GM18861 (cell line): Measurements from ENCODE around the gene ACCS.

Experiments used
- ATAC-seq: cut with Tn5 transposase; IDR thresholded peaks from one replicate; pipeline ENCODE4 v1.9.1; 2021; ENCODE audit not compliant: unreplicated experiment

ACCS gene

GRCh38 chr11:44065841-44066731 is at the start of gene ACCS:
Gene ACCS (plus strand): TSS chr11:44066270. CDS start chr11:44067628, 1,358 bp downstream.
- ATAC-seq, result peak; percentile 97

DNA sequence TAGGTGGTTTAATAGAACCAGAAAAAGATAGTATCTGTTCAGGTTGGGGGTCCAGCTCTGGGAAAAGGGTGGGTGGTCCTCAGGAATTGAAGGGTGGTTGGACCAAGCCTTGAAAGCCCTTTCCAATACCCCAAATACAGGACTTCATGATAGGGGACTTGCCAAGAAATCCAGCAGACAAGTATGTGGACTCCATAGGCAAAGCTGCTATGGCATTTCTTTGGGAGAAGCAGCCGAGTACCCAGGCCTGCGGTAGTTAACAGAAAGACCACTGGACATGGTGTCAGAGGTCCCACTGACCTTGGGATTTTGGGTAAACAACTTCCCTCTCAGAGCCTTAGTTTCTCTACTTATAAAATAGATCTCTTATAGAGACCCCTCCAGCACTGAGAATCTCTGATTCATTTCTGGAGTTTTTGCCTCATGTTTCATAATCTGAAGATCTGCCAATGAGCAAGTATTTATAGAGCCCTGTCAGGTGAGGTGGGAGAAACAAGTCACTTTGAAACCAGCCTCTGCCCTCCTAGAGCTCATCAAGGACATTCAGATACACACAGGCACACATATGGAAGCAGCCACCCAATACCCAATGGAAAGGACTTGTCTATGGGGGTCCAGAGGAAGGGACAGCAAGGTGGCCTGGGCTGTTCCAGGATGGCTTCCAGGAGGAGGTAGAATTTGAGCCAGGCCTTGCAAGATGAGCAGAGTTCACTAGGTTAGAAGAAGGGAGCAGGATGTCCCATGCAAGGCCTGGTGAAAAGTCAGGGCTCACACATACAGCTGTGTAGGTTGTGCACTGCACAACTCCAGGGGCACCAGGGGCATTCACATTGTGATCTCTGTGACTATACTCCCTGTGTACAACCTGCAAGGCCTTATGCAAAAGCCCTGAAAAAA is 49.3 kb upstream of the ACCS start:
- no peak for ATAC-seq

DNA sequence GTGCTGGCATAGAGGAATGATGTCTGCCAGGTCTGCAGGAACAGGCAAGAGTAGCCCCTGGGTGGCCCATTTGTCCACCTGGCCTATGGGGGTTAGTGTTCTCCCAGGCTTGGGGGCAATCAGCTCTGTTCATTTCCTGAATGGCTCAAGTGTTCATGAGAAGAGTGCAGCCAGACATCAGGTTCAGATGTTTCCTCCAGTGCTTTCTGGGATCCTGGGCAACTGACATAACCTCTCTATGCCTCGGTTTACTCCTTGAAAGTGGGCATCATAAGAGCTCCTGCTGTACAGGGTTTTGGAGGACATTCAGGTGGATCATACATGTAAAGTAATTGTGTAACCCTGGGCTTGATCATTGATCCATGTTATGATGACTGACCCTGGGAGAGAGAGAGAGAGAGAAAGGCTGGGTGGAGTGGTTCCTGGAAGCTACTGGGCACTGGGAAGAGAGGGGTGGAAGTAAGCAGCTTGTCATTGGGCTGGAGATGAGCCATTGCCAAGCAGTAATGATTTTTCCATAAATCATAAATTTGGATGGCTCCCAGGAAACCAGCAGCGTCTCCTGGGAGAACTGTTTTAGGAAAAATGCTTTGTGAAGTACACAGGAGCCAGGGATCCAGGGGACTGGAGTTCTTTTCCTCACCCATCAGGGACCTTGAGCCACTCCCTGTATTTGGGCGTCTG is 48.5 kb upstream of the ACCS start:
- ATAC-seq, result no peak

DNA sequence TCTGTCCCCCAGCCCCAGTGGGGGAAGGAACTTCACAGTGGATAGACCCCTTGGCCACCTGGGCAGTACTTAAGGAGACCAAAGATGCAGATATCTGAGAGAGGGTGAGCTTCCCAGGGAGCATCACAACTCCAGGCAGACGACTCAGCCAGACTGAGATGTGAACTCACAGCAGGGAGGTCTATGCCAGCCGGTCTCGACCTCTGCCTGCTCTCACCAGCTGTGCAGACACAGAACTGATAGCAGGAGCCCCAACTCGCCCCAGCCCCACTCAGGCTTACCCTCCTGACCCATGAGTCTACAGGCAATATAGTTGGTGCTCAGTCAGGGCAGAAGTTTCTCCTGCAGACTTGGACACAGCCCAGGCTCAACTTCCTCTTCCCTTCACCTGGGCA is 47.9 kb upstream of the ACCS start:
- ATAC-seq, result no peak

GRCh38 chr11:44018829-44019228 is 47.2 kb upstream of the ACCS start:
- ATAC-seq, result no peak

GRCh38 chr11:44024977-44025376 is 41.1 kb upstream of the ACCS start:
- no peak for ATAC-seq

GRCh38 chr11:44025727-44026126 is 40.3 kb upstream of the ACCS start:
- ATAC-seq, result no peak

- no peak for ATAC-seq
Measured at GRCh38 chr11:44028401-44028800, 37.7 kb upstream of the ACCS start.

DNA sequence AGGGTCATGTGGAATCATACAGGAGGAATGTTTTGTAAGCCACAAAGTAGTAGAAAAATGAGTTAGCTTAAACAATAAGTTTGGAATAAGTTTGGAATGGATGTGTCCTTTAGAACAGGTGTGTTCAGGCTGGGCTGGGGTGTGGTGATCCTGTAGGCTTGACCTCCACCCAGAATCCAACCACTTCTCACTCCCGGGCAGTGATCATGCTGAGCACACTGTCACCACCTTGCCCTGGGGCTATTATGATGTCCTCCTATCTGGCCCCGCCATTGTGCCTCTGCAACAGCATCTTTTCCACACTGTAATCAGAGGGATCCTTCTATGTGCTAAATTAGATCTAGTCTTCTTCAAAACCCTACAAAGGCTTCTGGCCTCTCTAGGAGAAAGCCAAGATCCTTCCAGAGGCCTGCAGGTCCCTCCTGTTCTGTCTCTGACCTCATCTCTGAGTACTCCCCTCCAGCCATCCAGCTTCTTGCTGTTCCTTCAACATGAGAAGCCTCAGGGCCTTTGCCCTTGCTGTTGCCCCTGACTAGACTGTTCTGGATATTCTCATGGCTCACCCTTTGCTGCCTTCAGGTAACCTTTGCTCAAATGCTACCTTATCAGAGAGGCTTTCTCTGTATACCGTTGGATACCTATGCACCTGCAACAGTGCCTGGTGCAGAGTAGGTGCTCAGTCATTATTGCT is 37.1 kb upstream of the ACCS start:
- no peak for ATAC-seq

DNA sequence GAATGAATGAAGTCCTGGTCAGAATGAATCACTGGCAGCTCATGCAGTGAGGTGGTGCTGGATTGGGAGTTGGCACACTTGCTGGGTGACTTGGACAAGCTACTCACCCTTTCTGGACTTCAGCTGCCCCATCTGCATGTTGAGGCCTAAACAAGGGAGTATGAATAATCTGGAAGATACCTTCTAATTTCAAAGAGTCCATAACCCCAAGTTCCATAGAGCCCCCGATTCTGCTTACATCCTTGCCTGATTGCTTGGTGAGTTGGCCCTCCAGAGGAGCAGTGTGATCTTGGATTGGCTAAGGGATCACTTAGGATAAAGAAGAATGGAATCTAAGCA is 36.6 kb upstream of the ACCS start:
- ATAC-seq, result no peak

- no peak for ATAC-seq
Measured at GRCh38 chr11:44029977-44030911, 35.8 kb upstream of the ACCS start.

DNA sequence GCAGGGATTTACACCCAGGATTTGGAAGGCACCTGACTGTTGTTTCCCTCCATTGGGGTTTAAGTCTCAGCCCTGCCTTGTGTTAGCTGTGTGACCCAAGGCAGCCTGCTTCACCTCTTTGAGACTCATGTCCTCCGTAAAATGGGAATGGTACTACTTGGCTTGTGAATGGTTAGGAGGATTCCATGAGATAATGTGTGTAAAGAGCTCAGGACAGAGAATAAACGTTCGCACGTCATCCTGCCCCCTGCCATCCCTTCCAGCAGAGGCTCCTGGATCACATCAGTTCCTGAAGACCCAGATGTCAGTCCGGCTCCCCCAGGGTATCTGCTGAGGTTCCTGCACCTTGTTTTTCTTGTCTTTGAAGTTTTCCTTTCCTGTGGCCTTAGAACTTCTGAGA is 35.1 kb upstream of the ACCS start:
- no peak for ATAC-seq

DNA sequence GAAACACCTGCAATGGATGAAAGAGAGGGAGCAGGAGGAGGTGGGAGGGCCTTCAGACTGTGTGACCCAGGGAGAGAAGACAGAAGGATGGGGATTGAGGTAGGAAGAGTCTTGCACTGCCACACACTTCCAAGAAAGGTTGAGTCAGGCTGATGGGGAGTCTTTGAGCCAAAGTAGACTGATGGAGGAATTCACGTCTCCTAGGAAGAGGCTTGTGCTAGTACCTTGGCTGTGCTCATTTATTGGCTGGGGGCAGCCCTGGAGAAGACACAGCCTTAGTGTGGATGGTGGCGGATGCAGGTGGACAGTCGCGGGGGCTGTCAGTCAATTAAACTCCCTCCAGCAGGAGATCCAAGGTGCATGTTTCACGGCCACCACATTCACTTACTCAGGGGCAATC is 34.5 kb upstream of the ACCS start:
- no peak for ATAC-seq

DNA sequence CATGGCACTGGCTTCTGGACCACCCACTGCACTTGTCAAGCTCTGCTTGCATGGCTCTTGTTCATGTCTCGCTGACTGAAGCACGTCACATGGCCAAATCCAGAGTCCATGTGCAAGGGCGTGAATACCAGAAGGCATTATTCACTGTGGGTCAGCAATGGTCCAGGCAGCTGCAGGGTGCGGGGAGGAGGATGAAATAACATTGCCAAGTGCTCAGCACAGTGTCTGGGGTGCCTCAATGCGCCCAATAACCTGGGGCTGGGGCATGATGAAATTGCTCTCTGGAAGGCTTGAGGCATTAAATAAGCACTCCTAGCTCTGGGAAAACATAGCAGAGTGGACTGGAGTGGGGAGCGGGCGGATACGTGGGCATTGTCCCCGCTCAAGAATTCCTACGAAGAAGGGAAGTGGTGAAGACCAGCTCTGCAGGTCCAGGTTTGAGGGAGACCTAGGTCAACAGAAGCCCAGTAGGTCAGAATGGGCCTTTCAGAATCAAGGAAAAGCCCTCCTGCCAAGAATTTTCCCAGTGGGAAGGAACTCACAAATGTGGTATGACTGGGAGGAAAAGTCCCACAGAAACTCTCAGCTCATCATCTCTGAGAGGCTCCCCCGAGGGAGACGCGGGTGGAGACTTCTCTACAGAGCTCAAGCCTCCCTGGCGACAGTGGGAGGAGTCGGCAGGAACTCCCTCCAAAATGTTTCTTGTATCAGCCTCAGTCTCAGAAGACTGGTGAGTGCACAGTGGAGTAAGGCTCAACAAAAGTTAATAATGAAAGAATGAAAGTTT is 33.6 kb upstream of the ACCS start:
- no peak for ATAC-seq

DNA sequence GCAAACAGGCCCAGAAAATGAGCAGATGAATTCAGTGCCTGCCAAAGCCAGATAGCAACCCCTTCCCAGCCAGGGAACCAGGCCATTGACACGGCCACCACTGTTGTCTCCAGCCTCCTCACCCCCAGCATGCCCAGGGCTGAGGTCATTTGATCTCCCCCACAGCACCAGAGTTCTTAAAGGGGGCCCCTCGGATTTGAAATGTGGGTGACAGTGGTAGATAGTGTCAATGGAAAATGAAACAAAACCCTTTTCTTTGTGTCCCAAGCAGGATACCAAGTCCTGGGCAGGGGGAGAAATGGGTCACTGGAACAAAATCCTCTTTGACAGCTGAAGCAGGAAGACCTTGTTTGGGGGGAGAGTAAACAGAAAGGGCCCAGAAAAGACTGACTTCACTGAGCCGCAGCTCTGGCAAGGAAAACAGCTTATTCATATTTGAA is 32.6 kb upstream of the ACCS start:
- no peak for ATAC-seq

DNA sequence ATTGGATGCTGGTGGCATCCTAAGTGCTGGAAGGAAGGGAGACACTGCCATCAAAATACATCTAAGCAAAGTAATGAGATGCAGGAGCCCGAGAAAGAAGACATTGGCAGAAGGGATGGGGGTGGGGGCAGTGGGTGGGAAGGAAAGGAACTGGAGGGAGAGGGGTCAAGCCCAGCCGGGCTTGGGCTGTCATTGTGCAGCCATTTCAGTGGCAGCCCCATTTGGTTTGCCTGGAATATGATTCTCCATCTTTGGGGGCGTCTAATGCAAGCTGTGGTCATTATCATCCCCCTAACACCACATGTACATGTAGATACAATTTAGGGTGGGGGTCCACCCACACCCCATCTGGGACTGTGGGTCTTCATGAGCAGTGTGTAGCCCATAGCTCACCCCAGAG is 32.2 kb upstream of the ACCS start:
- no peak for ATAC-seq

DNA sequence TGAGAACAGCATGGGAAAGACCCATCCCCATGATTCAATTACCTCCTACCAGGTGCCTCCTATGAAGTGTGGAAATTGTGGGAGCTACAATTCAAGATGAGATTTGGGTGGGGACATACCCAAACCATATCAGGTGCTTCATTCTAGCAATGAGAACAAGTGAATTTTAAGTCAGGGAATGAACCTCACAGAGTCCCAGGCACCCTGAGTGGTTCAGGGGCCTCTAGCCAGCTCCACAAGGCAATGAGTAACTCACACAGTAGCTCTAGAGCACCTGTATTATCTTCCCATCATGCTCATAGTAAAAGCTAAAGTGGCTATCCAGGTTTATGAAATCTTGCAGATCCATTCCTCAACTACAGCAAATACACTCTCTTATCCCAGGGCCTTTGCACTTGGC is 31.4 kb upstream of the ACCS start:
- ATAC-seq, result no peak

DNA sequence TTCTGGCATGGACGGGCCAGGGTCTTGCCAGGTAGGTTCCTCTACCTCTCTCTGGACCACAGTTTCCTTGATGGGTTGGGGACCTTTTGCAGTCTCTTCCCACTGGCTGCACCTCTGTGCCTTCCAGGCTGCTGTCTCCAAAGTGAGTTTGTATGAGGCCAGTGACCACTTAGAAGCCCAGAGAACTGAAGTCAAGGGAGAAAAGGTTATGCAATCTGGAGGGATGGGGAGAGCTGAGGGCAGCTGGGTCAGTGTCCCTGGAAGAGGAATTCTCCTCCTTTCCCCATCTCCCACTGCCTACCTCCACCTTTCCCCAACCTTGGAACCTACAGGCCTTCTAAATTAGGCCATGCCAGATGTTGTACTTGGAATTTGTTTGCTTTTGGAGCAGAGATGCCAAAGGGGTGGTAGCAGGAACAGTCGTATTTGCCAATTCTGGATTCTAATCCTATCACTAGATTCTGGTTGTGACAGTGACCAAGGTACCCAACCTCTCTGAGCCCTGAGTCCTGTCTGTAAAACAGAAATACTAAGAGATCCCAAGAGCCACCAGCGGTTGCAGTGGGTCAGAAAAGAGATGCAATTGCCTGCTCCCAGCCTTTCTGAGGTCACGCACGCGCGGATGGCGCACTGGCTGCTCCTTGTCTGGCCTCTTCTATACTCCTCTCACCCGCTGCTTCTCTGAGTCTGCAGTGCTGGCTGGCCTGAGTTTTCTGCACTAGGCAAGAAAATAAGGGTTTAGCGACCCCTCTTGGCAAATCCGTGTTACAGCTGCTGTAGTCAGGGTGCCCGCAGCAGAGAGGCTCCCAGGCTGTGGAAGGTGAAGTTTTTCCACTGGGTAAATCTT is 29.0 kb upstream of the ACCS start:
- ATAC-seq, result no peak
